NAMALWA (cell line): ENCODE data around the gene OS9.
"Not testable (repeated sequence)": the region's sequence is repeated elsewhere in the genome, so short reads cannot be mapped to it uniquely, and the experiment has no call there.

ENCODE experiments used
- DNase-seq: peaks from one replicate; pipeline ENCODE4 v3.0.0-alpha.2; 2015; ENCODE audit warnings: low spot score

The OS9 gene

GRCh38 chr12:57693659-57694458, at the start of gene OS9:
Gene OS9 (plus strand): TSS chr12:57694132. CDS start chr12:57694162, 30 bp downstream.
- DNase-seq = peak; percentile 100

DNA sequence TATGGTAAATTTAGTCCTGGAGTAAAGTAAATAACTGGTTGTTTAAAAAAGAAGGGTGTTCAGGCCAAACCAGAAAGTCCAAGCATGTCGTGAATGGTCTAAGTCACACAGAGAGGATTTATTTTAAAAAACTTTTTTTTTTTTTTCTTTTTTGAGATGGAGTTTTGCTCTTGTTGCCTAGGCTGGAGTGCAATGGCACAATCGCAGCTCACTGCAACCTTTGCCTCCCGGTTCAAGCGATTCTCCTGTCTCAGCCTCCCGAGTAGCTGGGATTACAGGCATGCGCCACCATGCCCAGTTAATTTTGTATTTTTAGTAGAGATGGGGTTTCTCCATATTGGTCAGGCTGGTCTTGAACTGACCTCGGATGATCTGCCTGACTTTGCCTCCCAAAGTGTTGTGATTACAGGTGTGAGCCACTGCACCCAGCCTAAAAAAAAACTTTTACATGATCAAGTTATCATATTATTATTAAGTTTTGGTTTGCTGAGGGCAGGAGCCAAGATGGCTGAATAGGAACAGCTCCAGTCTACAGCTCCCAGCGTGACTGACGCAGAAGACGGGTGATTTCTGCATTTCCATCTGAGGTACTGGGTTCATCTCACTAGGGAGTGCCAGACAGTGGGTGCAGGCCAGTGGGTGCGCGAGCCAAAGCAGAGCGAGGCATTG, 47.8 kb upstream of the OS9 start:
- DNase-seq = peak; percentile 50

- DNase-seq = not testable (repeated sequence)
These were observed 47.3 kb upstream of the OS9 start for GRCh38 chr12:57646659-57647049.

GRCh38 chr12:57654042-57654441, 39.9 kb upstream of the OS9 start:
- DNase-seq = no peak

GRCh38 chr12:57655541-57656240, 38.2 kb upstream of the OS9 start:
- no peak for DNase-seq

GRCh38 chr12:57656408-57656807, 37.5 kb upstream of the OS9 start:
- not testable (repeated sequence) for DNase-seq

GRCh38 chr12:57657744-57658143, 36.2 kb upstream of the OS9 start:
- DNase-seq = no peak

DNA sequence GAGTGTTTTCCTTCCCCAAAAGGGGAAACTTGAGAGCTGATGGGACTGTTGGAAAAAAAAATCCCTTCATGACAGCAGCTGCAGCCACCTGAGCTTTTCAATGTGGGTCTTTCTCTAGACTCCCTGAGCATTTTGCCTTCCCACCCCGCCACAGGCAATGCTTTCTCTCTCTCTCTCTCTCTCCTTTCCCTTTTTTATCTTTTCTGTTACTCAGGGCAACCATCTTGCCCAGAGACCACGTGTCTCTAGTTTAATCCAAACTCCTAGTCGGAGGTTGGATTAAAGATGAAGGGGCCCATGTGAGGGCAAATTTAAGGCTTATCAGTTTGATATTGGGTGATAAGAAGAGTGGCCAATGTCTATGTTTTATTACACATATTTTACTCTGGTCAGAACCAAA, 35.0 kb upstream of the OS9 start:
- DNase-seq = no peak

- DNase-seq = no peak
These were observed 32.6 kb upstream of the OS9 start for GRCh38 chr12:57661376-57661775.

DNA sequence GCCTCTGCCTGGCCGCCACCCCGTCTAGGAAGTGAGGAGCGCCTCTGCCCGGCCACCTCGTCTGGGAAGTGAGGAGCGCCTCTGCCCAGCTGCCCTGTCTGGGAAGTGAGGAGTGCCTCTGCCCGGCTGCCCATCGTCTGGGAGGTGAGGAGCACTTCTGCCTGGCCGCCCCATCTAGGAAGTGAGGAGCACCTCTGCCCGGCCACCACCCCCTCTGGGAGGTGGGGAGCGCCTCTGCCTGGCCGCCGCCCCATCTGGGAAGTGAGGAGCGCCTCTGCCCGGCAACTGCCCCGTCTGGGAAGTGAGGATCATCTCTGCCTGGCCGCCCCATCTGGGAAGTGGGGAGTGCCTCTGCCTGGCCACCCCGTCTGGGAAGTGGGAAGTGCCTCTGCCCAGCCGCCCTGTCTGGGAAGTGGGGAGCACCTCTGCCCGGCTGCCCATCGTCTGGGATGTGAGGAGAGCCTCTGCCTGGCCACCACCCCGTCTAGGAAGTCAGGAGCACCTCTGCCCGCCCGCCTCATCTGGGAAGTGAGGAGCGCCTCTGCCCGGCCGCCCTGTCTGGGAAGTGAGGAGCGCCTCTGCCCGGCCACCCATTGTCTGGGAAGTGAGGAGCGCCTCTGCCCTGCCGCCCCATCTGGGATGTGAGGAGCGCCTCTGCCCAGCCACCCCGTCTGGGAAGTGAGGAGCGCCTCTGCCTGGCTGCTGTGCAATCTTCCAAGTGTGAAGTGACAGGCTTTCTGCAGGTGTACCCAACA, 28.7 kb upstream of the OS9 start:
- DNase-seq = not testable (repeated sequence)

DNA sequence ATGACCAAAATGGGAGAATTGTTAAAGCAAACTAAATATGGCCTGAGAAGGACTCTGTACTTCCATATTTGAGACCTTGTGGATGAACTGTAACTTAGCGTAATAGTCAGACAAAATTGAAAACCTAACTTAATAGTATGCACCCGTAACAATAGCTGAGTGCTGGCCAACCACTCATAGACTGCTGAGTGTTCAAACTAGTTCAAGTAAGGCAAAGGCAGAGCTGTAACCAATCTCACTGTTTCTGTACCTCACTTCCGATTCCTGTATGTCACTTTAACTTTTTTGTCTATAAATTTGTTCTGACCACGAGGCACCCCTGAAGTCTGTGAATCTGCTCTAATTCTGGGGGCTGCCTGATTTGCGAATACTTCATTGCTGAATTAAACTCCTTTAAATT, 27.0 kb upstream of the OS9 start:
- no peak for DNase-seq

DNA sequence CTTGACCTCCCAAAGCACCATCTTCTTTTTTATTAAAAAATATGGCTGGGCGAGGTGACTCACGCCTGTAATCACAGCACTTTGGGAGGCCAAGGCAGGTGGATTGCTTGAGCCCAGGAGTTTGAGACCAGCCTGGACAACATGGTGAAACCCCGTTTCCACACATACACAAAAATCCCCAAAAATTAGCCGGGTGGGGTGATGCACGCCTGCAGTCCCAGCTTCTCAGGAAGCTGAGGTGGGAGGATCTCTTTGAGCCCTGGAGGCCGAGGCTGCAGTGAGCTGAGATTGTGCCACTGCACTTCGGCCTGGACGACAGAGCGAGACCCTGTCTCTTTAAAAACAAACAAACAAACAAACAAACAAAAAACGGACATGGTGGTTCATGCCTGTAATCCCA, 24.2 kb upstream of the OS9 start:
- DNase-seq = not testable (repeated sequence)

DNA sequence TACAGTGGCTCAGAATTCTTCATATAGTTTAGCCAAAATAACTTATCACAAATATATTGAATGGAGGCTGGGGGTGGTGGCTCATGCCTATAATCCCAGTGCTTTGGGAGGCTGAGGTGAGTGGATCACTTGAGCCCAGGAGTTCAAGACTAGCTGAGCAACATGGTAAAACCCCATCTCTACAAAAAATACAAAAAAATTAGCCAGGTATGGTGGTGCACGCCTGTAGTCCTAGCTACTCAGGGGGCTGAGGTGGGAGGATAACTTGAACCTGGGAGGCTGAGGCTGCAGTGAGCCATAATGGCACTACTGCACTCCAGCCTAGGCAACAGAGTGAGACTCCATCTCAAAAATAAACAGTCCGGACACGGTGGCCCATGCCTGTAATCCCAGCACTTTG, 22.1 kb upstream of the OS9 start:
- DNase-seq = not testable (repeated sequence)

- no peak for DNase-seq
These were observed 21.1 kb upstream of the OS9 start for GRCh38 chr12:57672801-57673200.

- no peak for DNase-seq
These were observed 19.2 kb upstream of the OS9 start for GRCh38 chr12:57674691-57675090.

DNA sequence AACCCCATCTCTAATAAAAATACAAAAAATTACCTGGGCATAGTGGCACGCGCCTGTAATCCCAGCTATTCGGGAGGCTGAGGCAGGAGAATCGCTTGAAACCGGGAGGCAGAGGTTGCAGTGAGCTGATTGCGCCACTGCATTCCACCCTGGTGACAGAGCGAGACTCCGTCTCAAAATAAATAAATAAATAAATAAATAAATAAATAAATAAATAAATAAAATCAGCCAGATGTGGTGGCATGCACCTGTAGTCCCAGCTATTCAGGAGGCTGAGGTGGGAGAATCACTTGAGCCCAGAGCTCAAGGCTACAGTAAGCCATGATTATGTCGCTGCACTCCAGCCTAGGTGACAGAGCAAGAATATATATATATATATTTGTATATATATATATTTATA, 16.0 kb upstream of the OS9 start:
- DNase-seq = not testable (repeated sequence)

- DNase-seq = no peak
These were observed 14.2 kb upstream of the OS9 start for GRCh38 chr12:57679697-57680096.

DNA sequence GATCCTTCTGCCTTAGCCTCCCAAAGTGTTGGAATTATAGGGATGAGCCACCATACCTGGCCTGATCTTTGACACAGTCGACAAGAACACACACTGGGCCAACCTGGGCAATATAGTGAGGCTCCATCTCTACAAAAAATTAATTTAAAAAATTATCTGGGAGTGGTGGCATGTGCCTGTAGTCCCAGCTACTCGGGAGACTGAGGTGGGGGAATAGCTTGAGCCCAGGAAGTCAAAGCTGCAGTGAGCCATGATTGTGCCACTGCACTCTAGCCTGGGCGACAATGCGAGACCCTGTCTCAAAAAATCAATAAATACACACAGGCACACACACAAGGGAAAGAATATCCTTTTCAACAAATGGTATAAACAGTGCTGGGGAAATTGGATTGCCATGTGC, 6.1 kb upstream of the OS9 start:
- no peak for DNase-seq

GRCh38 chr12:57688931-57689330, 5.0 kb upstream of the OS9 start:
- no peak for DNase-seq

DNA sequence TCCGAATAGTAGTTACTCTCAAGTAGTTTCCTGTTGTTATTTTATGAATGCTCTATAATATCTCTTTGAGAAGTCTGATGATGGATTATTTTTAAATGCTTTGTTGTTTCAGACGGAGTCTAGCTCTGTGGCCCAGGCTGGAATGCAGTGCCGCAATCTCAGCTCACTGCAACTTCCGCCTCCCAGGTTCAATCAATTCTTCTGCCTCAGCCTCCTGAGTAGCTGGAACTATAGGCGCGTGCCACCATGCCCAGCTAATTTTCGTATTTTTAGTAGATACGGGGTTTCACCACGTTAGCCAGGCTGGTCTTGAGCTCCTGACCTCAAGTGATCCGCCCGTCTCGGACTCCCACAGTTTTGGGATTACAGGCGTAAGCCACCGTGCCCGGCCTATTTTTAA, 1.4 kb upstream of the OS9 start:
- DNase-seq = no peak

- DNase-seq = no peak
These were observed 644 bp upstream of the OS9 start for GRCh38 chr12:57693317-57693658.

- peak; percentile 26 for DNase-seq
These were observed 607 bp downstream of the OS9 start for GRCh38 chr12:57694459-57695019.
